Measurements from ENCODE around the gene YEATS4.
A peak's percentile ranks its signal among the peaks of the same experiment; 100 is the strongest.
"Not testable (repeated sequence)": the region's sequence is repeated elsewhere in the genome, so short reads cannot be mapped to it uniquely, and the experiment has no call there.

YEATS4 gene

GRCh38 chr12:69359531-69360347 is at the start of gene YEATS4:
Gene YEATS4 (plus strand): TSS chr12:69359743. CDS start chr12:69359973, 230 bp downstream.
- peak; percentile 92 for DNase-seq

GRCh38 chr12:69313209-69313608 is 46.3 kb upstream of the YEATS4 start:
- no peak for DNase-seq

GRCh38 chr12:69316784-69317183 is 42.8 kb upstream of the YEATS4 start:
- DNase-seq, result not testable (repeated sequence)

- DNase-seq, result not testable (repeated sequence)
Measured at GRCh38 chr12:69317233-69317632, 42.3 kb upstream of the YEATS4 start.

GRCh38 chr12:69318225-69318624 is 41.3 kb upstream of the YEATS4 start:
- DNase-seq, result no peak

- DNase-seq, result no peak
Measured at GRCh38 chr12:69321351-69321750, 38.2 kb upstream of the YEATS4 start.

GRCh38 chr12:69324797-69325466 is 34.6 kb upstream of the YEATS4 start:
- no peak for DNase-seq

GRCh38 chr12:69328426-69328825 is 31.1 kb upstream of the YEATS4 start:
- peak; percentile 26 for DNase-seq

GRCh38 chr12:69329669-69330428 is 29.7 kb upstream of the YEATS4 start:
- peak; percentile 70 for DNase-seq

- DNase-seq, result peak; percentile 75
Measured at GRCh38 chr12:69330475-69331473, 28.8 kb upstream of the YEATS4 start.

- DNase-seq, result no peak
Measured at GRCh38 chr12:69331519-69331908, 28.0 kb upstream of the YEATS4 start.

- no peak for DNase-seq
Measured at GRCh38 chr12:69331909-69332684, 27.4 kb upstream of the YEATS4 start.

- no peak for DNase-seq
Measured at GRCh38 chr12:69332815-69333358, 26.7 kb upstream of the YEATS4 start.

GRCh38 chr12:69334158-69334557 is 25.4 kb upstream of the YEATS4 start:
- peak; percentile 27 for DNase-seq

GRCh38 chr12:69337311-69338090 is 22.0 kb upstream of the YEATS4 start:
- no peak for DNase-seq

- DNase-seq, result no peak
Measured at GRCh38 chr12:69338120-69338859, 21.3 kb upstream of the YEATS4 start.

GRCh38 chr12:69338936-69339335 is 20.6 kb upstream of the YEATS4 start:
- no peak for DNase-seq

GRCh38 chr12:69339999-69340398 is 19.5 kb upstream of the YEATS4 start:
- no peak for DNase-seq

GRCh38 chr12:69341328-69341727 is 18.2 kb upstream of the YEATS4 start:
- DNase-seq, result no peak

- no peak for DNase-seq
Measured at GRCh38 chr12:69342421-69342820, 17.1 kb upstream of the YEATS4 start.

Measured in CD4-positive, alpha-beta T cell treated with Interleukin-21 for 1 hour (primary cell).